Measurements from ENCODE around the gene ACKR3.

Gene ACKR3

DNA sequence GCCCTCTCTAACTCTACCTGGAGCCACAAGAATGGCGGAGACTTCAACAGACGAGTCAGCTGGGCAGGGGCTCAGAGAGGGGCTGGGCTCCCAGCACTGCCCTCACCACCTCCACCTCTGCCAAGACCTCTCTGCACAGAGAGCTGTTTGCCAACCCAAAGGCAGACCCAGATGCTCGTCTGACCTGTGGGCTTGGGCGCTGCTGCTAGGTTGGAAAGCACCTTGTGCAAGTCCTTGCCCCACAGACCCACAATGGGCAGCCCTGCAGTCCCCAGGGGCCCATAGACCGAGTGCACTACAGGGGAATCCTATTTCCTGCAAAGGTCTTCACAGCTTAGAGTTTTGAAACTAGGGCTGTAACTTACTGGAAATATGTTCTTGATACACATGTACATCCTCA is 13.3 kb downstream of the ACKR3 start:
- Histone ChIP-seq H3K36me3 (ENCODE audit: insufficient read depth, low read length) (no peaks in the 10 kb centered on the region), H3K27ac (no peak overlapping the region), H3K4me3 (no peak overlapping the region), H3K9ac (ENCODE audit: insufficient read length) (no peak overlapping the region), H3K9me3 (ENCODE audit: low read depth, low read length) (no peaks in the 10 kb centered on the region)
- DNase-seq (ENCODE audit: low read depth, low spot score) = no peak
- no peak for TF ChIP-seq FOXP2 (optimal IDR thresholded peaks at IDR 0.05; ENCODE audit: control extremely low read depth, extremely low read length, insufficient read depth)
- no peak for TF ChIP-seq POLR2AphosphoS5 (IDR thresholded peaks at IDR 0.05; ENCODE audit: borderline replicate concordance, low read depth, low read length)
- TF ChIP-seq EZH2 (IDR thresholded peaks at IDR 0.05) = no peak

DNA sequence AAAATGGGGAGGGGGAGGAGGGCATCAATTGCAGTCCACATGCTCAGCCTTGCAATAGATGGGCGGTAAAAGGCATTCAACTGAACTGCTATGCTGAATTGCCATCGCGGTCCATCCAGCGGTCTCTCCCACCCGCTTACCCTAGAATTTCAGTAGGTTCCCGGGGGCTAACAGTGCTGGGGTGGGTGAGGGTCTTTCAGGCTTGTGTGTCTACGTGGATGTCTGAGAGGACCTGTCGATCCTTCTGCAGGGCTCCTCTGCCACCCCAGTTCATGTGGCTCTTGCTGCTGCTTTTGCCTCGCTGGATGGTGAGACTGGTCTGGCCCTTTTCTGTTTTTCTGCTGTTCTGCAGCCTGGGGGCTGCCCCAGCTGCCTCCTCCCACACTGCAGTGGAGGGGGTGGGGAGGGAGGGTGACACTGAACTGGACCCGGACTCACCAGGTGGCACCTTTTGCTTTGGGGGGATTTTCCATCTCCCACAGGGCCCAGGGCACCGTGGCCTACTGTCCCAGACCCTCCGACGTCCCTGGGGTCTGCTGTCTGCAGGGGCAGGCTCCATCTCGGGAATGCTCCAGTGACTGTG is 14.1 kb downstream of the ACKR3 start:
- no peak overlapping the region for H3K9ac ChIP-seq (ENCODE audit: insufficient read length)
- H3K36me3 ChIP-seq (ENCODE audit: insufficient read depth, low read length) = no peaks in the 10 kb centered on the region
- no peak for TF ChIP-seq EZH2 (IDR thresholded peaks at IDR 0.05)
- no peak for TF ChIP-seq POLR2AphosphoS5 (IDR thresholded peaks at IDR 0.05; ENCODE audit: borderline replicate concordance, low read depth, low read length)
- H3K4me3 ChIP-seq = no peak overlapping the region
- H3K27ac ChIP-seq = no peak overlapping the region
- no peak for DNase-seq (ENCODE audit: low read depth, low spot score)
- H3K9me3 ChIP-seq (ENCODE audit: low read depth, low read length) = no peaks in the 10 kb centered on the region

DNA sequence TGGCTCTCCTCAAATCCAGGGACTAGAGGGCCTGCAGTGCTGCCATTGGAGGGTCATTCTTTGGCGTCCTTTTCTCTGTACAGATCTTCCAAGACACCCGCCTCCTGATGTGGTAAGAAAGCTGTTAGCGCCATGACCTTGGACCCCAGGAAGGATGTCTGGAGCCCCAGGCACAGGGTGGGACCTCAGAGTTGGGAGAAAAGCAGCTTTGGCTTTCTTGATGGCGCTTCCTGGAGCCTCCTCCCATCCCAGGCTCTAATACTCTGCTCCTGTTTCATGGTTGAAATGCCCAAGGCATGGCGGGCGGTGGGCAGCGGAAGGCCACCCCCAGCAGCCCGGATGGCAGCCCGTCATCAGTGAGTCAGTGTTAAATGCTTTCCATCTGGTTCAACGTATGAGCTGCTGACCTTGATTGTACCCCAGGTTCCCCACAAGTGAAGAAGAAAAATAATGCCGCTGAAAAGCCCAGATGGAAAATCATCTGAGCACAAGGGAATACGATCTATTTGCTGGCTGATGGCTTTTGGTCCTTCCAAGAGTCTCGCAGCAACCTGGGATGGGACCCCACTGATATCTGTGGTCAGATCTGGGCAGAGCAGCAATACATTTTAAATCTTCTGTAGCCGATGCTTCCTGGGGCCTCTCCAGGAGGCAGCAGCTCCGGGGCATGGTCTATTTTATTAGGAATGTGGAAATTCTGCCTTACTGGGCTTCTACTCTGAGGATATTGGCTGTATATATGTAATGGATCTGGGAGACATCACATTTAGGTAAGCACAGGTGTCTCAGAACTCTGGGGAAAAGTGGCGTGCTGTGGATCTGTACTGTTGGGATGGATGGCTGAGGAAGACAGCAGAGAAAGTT is 15.1 kb downstream of the ACKR3 start:
- Histone ChIP-seq H3K36me3 (ENCODE audit: insufficient read depth, low read length) (no peaks in the 10 kb centered on the region), H3K9me3 (ENCODE audit: low read depth, low read length) (no peaks in the 10 kb centered on the region), H3K9ac (ENCODE audit: insufficient read length) (no peak overlapping the region), H3K4me3 (no peak overlapping the region), H3K27ac (no peak overlapping the region)
- no peak for DNase-seq (ENCODE audit: low read depth, low spot score)
- TF ChIP-seq POLR2AphosphoS5 (IDR thresholded peaks at IDR 0.05; ENCODE audit: borderline replicate concordance, low read depth, low read length) = no peak
- no peak for TF ChIP-seq FOXP2 (optimal IDR thresholded peaks at IDR 0.05; ENCODE audit: control extremely low read depth, extremely low read length, insufficient read depth)
- no peak for TF ChIP-seq EZH2 (IDR thresholded peaks at IDR 0.05)

DNA sequence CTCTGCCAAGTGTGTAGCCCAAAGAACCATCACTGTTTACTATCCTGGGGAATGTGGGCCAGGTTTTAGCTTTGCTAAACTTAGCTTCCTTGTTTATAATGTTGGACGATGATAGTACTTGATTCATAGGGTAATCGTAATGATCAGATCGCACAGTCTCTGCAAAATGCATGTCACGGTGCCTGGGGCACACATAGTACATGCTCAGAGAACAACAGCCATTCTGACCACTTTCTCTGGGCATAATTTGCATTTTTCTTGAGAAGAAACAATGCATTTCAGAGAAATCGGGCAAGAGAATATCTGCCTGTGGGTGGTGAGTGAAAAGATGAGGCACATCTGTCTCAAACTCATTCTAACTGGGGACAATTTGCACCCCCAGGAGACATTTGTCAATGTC is 16.3 kb downstream of the ACKR3 start:
- DNase-seq (ENCODE audit: low read depth, low spot score) = no peak
- Histone ChIP-seq H3K27ac (no peak overlapping the region), H3K4me3 (no peak overlapping the region), H3K36me3 (ENCODE audit: insufficient read depth, low read length) (no peaks in the 10 kb centered on the region), H3K9ac (ENCODE audit: insufficient read length) (no peak overlapping the region), H3K9me3 (ENCODE audit: low read depth, low read length) (no peaks in the 10 kb centered on the region)
- TF ChIP-seq POLR2AphosphoS5 (IDR thresholded peaks at IDR 0.05; ENCODE audit: borderline replicate concordance, low read depth, low read length) = no peak
- no peak for TF ChIP-seq FOXP2 (optimal IDR thresholded peaks at IDR 0.05; ENCODE audit: control extremely low read depth, extremely low read length, insufficient read depth)
- TF ChIP-seq EZH2 (IDR thresholded peaks at IDR 0.05) = no peak

DNA sequence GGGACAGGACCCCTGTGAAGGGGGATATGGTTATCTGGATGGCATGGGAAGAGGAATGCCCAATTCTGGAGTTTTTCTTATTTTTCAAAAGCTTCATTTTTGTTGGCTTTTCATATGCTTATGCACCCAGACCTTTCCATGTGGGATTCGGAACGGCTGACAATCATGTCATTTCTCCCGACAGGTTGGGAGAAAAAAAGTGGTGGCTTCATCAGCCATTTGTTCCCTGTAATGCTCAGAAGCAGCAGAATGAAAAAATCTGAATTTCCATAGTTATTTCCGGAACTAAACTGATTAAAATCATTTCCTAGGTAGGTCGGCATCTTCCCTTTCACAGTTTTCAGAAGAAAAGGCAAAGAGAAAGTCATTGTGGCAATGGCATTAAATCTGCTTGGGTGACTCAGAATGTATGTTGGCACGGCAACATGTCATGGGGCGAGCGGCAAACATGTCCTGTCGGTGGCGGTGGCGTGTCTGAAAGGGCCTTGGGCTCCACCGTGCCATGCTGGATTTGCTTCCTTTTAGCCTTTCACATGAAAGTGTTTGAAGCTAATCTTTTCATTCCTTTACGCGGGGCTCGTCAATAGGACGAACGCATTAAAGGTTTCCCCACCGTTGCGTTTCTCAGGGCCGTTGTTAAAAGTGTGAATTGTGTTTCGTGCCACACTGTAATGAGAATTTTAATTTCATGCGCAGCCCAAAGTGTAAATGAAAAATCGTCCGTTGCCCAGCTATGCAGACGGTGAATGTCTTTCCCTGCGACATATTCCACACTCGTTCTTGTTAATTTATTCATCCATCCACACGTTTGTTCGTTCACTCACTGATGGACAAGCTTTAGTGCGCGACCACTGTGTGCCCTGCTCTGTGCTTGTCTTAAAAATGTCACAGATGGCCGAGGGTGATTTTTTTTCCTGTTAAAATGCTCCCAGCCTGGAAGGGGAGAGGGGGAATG is 18.5 kb downstream of the ACKR3 start:
- Histone ChIP-seq H3K27ac (no peak overlapping the region), H3K9me3 (ENCODE audit: low read depth, low read length) (no peaks in the 10 kb centered on the region), H3K4me3 (no peak overlapping the region), H3K36me3 (ENCODE audit: insufficient read depth, low read length) (no peaks in the 10 kb centered on the region), H3K9ac (ENCODE audit: insufficient read length) (no peak overlapping the region)
- DNase-seq (ENCODE audit: low read depth, low spot score) = no peak
- TF ChIP-seq FOXP2 (optimal IDR thresholded peaks at IDR 0.05; ENCODE audit: control extremely low read depth, extremely low read length, insufficient read depth) (no peak), POLR2AphosphoS5 (IDR thresholded peaks at IDR 0.05; ENCODE audit: borderline replicate concordance, low read depth, low read length) (no peak), EZH2 (IDR thresholded peaks at IDR 0.05) (no peak)

DNA sequence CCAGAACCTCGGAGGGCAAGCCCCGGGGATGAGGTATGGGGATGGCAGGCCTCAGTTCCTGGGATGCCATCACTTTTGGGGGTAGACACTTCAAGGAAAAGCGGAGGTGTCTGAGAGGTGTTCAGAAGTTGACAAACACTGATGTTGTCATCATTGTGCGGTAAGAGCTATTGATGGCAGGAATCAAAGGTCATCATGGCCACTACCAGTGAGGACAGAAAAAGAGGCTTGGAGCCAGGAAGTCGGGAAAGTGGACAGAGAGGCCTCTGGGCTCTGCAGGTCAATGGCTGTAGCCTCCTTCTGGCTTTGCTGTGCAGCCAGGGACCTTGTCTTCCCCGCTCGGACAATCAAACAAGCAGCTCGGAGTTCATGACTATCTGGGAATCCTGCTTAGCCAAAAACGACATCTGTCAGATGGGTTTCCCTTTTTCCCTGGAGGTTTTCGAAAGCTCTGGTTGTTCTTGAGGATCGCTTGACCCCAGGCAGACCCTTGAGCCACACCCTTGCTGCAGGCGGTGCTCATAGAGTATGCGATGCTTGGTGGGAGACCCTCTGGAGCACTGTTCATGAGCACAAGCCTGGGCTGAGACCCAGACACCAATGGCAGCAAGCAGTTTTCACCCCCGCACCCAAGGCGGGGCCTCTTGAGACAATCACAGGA is 19.4 kb downstream of the ACKR3 start:
- Histone ChIP-seq H3K9me3 (ENCODE audit: low read depth, low read length) (no peaks in the 10 kb centered on the region), H3K9ac (ENCODE audit: insufficient read length) (no peak overlapping the region), H3K4me3 (no peak overlapping the region), H3K36me3 (ENCODE audit: insufficient read depth, low read length) (no peaks in the 10 kb centered on the region), H3K27ac (no peak overlapping the region)
- no peak for DNase-seq (ENCODE audit: low read depth, low spot score)
- TF ChIP-seq EZH2 (IDR thresholded peaks at IDR 0.05) (no peak), FOXP2 (optimal IDR thresholded peaks at IDR 0.05; ENCODE audit: control extremely low read depth, extremely low read length, insufficient read depth) (no peak), POLR2AphosphoS5 (IDR thresholded peaks at IDR 0.05; ENCODE audit: borderline replicate concordance, low read depth, low read length) (no peak)

DNA sequence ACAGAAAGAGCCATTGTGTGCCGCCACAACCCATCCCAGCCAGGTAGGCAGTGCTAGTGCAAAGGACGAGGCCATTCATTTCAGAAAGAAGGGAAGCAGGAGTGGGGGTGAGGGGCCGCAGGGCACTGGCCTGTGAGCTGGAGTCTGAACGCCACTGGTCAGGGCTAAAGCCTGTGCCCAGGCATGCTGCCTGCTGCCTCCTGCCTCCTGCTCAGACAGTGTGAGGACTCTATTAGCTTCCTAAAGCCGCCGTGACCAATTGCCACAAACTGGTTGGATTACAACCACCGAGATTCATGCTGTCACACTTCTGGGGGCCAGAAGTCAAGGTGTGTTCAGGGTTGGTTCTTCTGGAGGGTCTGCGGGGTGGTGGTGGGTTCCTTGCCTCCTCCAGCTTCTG is 21.2 kb downstream of the ACKR3 start:
- TF ChIP-seq FOXP2 (optimal IDR thresholded peaks at IDR 0.05; ENCODE audit: control extremely low read depth, extremely low read length, insufficient read depth) (no peak), EZH2 (IDR thresholded peaks at IDR 0.05) (no peak), POLR2AphosphoS5 (IDR thresholded peaks at IDR 0.05; ENCODE audit: borderline replicate concordance, low read depth, low read length) (no peak)
- no peaks in the 10 kb centered on the region for H3K36me3 ChIP-seq (ENCODE audit: insufficient read depth, low read length)
- no peak overlapping the region for H3K27ac ChIP-seq
- DNase-seq (ENCODE audit: low read depth, low spot score) = no peak
- no peak overlapping the region for H3K4me3 ChIP-seq
- H3K9me3 ChIP-seq (ENCODE audit: low read depth, low read length) = no peaks in the 10 kb centered on the region
- H3K9ac ChIP-seq (ENCODE audit: insufficient read length) = no peak overlapping the region
